GM20431 (cell line): Measurements from ENCODE around the gene SH2B2.
"Not testable (repeated sequence)": the region's sequence is repeated elsewhere in the genome, so short reads cannot be mapped to it uniquely, and the experiment has no call there.

ENCODE experiments used
- in situ Hi-C: fragments of 300-500 bp; cut with MseI, MboI; formaldehyde crosslinking; loops from one replicate; pipeline ENCODE4 v1.15.0; 2020; ENCODE audit warnings: low sequenced_read_pairs; ENCODE audit not compliant: unreplicated experiment

Gene SH2B2

DNA sequence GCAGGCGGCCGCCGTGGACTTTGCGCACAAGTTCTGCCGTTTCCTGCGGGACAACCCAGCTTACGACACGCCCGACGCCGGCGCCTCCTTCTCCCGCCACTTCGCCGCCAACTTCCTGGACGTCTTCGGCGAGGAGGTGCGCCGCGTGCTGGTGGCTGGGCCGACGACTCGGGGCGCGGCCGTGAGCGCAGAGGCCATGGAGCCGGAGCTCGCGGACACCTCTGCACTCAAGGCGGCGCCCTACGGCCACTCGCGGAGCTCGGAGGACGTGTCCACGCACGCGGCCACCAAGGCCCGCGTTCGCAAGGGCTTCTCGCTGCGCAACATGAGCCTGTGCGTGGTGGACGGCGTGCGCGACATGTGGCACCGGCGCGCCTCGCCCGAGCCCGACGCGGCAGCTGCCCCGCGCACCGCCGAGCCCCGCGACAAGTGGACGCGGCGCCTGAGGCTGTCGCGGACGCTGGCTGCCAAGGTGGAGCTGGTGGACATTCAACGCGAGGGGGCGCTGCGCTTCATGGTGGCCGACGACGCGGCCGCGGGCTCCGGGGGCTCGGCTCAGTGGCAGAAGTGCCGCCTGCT is 14.1 kb downstream of the SH2B2 start:
- in situ Hi-C loops = no loop called here

DNA sequence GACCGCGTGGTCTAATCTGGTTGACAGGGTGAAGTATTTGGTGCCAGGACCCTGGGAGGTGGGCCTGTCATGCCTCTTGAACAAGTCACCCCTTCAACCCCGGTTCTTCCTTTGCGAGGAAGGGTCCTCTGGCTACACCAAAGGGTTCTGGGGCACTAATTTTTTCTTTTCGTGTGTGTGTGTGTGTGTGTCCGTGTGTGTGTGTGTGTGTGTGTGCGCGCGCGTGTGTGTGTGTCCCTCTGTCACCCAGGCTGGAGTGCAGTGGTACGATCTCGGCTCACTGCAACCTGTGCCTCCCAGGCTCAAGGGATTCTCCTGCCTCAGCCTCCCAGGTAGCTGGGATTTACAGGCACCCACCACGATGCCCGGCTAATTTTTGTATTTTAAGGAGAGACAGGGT is 14.7 kb downstream of the SH2B2 start:
- in situ Hi-C loops = not testable (repeated sequence)

DNA sequence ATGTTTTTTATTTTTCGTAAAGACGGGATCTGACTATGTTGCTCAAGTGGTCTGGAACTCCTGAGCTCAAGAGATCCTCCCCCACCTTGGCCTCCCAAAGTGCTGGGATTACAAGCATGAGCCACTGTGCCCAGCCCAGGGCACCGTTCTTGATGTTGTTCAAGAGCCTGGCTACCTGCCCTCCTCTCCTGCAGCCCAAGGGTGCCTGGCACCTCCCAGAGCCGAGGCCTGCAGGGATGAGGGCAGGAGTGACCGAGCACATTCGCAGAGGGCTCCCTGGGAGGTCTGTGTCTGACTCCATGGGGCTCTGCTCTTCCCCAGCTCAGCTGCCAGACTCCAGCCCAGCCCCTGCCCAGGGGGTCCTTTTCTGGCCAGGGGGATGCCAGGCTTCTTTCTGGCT is 15.4 kb downstream of the SH2B2 start:
- in situ Hi-C loops = no loop called here

DNA sequence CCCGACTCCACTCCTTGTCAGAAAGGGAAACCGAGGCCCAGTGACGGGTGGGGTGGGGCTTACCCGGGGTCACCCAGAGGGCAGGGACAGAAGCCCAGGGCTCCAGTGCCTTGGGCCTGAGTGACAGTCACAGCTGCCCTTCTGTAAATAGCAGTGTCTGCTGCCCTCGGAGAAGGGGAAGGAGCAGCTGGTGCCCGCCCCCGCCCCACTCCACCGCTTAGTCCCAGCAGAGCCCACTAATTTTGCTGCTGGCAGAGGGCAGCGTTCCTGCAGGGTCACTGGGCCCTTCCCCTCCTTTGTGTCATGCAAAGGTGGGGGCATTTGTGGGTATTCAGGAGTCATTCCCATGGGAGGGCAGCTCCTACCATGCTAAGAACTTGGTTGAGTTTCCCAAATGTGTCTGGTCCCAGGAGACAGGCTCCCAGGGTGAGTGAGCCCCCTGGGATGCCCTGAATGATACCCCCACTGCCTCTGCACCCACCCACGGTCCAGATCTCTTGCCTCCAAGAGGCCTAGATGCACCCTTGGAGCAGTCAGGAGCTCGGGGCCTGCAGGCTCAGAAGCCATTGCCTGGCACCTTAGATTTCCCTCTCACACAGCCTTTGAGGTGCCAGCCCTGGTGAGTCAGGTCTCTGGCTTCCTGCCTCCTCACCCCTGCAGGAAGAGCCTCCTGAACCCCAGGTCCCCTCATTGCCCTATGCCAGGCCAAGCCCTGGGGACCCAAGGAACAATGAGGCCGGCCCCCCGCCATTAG is 17.2 kb downstream of the SH2B2 start:
- in situ Hi-C loops = no loop called here

DNA sequence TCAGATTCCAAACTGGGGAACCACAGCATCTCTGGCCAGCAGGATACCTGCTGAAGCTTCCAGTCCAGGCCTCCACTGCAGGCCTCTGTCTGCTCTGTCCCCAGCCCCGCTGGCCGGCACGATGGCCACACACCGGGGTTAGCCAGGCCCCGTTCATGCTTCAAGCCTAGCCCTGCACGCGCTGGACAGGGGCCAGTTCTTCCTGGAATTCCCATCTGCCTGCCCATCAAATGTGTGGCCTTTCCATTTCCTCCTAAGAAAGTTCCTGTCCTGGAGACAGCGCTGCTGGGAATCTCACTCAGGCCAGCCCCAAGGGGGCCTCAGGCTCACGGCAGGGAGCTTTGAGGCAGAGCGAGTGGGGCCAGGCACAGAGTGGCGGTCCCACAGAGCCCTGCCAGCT is 18.0 kb downstream of the SH2B2 start:
- in situ Hi-C loops = no loop called here

DNA sequence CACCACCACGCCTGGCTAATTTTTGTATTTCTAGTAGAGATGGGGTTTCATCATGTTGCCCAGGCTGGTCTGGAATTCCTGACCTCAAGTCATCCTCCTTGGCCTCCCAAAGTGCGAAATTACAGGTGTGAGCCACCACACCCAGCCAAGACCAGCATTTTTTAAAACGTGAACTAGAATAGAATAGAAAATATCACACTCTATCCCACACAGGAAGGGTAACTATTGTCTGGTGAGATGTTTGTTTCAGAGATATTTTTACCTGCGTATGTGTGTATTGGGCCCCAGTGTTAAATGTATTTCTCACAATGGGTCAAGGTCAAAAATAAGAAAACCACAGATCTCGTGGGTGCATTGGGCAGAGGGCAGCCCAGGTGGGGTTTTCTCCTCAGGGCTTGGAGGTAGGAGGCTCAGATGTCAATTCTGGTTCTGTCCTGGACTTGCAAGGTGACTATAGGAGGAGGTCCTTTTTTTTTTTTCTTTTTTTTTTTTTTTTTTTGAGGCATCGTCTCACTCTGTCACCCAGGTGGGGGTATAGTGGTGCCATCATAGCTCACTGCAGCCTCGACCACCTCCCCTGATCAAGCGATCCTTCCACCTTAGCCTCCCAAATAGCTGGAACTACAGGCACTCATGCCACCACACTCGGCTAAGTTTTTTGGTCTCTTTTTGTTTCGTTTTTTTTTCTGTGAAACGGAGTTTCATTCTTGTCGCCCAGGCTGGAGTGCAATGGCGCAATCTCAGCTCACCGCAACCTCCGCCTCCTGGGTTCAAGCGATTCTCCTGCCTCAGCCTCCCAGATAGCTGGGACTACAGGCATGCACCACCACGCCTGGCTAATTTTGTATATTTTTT is 19.0 kb downstream of the SH2B2 start:
- in situ Hi-C loops = no loop called here

DNA sequence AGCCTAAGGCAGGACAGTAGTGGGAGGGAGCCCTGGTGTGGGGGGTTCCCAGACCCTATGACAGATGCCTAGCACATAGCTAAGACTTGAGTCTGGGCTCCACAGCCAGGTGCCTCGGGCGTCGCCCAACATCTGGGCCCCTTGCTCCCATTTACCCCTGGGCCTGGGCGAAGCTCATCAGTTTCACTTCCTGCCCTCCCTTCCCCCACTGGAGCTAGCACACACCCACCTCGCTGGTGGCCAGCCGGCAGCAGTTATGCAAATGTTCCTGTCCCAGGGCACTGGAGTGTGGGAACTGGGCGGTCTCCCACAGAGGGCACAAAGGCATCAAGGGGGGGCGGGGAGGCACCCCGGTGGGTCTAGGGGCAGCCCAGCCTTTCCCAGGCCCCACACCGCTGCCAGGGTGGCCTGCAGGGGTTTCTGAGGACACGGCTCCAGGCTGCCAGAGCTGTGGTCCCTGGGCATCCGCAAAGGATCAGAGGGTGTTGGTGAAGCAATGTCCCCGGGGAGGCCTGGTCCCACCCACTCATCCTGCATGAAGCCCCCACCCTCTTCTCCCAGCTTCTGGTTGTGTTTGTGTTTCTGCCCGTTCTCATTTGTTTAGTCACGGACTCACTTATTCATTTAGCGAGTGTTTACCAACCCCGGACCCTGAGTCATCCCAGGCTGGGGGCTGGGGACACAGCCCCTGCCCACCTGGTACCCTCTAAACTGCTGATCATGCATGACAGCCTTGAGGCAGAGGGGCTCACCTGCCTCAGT is 20.4 kb downstream of the SH2B2 start:
- in situ Hi-C loops = no loop called here

DNA sequence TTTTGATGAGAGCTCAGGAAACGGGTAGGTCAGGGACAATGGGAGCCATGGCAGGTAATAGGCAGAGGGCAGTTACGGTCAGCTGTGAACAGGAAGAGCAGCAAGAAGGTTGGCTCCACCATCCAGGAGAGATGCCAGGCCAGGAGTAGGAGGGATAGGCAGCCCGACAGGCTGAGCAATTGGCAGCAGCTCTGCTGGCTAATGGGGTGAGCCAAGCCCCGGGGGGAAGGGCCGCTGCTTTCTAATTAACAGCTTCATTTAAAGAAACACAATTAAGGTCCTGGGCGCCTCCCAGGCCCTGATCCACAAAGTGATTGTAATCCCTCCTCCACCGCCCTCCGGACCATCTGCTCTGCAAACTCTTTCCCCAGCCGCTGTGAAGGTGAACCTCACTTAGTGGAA is 23.7 kb downstream of the SH2B2 start:
- in situ Hi-C loops = no loop called here

DNA sequence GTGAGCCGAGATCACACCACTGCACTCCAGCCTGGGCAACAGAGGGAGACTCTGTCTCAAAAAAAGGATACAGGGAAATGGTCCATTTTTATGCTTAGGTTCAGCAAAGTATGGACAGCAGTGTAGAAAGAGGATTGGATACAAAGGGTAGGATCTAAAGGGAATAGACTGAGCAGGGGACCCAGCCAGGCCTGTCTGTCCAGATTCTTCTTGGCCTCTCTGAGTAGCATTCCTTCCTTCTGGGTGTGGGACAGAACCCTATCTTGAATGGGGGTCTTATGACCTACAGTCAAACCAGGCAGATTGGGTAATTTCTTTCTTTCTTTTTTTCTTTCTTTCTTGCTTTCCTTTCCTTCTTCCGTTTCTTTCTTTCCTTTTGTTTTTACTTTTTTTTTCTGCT is 25.6 kb downstream of the SH2B2 start:
- in situ Hi-C loops = no loop called here

DNA sequence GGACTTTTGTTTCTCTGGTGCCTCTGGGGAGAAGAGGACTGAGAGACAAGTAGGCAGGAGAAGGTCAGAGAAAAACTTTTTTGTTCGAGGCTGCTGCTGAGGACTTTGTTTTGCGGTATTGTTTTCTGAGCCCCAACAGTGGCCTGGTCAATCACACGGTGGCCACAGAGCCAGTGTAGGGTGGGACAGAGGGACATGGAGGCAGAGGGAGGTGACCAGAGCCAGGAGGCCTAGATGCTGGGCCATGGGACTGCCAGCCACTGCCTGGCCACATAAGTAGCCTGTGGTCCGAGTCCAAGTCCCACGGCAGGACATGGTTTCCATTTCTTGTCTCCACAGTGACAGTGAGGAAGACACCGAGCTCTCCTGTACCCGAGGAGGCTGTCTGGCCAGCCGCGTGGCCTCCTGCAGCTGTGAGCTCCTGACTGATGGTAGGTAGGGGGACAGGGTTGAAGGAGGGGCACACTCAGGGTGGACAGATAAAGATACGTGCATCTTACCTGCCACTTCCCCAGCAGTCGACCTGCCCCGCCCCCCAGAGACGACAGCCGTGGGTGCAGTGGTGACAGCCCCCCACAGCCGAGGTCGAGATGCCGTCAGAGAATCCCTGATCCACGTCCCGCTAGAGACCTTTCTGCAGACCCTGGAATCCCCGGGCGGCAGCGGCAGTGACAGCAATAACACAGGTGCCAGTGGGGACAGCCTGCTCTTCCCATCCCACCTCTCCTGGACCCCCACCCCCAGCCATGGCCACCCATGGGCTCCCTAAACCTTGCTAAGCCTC is 27.5 kb downstream of the SH2B2 start:
- in situ Hi-C loops = no loop called here

DNA sequence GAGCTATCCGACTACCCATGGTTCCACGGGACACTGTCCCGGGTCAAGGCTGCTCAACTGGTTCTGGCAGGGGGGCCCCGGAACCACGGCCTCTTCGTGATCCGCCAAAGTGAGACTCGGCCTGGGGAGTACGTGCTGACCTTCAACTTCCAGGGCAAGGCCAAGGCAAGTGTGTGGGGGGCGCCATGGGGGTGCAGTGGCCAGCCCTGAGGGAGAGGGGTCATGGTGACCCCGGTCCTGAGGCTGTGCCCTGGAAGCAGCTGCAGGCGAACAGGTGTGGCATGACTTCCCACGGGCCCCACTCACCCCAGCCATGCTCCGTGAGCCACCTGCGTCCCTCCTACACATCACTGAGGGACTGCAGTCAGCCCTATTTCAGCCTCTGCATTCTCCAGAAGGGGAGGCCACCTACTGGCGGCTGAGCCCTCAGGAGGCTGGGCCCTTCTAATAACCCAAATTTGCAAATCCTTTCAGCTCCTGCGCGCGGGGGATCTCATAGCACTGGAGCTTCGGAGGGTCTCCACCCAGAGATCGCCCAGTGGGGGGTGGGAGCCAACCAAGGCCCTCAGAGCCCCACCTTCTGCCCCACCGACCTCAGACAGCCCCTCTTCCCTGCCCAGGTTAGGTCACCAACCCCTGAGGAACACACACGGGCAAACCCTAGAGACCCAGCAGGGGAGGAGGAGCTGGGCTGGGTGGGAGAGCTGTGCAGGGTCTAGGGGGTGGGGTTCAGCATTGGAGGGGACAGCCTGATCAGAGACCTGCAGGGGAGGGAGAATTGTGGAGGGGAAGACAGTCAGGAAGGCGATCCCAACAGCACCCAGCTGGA is 30.8 kb downstream of the SH2B2 start:
- in situ Hi-C loops = no loop called here

DNA sequence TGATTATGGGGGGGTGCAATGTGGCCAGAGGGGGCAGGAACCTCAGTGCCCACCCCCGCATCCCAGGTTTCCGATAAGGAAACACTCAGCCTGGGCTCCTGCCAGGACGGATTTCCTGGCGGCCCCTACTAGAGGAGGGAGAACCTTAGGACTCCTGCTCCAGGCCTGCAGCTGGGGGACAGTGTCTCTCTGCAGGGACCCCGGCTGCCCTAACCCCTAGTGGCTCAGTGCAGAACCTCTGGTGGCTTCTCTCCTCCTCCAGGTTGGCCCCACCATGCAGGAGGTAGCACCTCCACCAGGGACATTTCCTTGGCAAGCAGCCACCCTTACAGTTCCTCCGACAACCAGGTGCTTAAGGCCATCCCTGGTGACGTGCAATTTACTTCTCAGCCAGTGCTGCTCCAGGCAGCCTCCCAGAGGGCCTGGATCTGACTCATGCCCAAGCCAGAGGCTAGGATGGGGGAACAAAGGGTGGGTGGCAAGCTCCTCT is 31.9 kb downstream of the SH2B2 start:
- in situ Hi-C loops = no loop called here

DNA sequence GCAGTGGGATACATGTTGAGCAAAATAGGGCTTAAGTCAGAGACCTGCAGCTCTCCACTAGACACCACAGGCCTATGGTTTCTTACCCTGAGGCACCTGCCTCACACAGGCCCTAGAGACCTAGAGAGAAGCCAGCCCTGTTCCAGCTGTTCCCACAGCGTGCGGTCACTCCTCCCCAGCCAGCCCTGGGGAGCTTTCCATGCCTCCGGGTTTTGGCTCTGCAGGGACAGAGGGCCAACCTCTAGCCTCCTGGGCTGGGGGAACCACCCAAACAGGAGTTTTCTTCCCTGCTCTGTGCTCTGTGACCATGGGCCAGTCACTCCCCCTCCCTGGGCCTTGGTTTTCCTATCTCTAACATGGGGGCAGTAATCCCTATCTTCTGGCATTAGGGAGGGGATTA is 33.0 kb downstream of the SH2B2 start:
- in situ Hi-C loops = no loop called here

DNA sequence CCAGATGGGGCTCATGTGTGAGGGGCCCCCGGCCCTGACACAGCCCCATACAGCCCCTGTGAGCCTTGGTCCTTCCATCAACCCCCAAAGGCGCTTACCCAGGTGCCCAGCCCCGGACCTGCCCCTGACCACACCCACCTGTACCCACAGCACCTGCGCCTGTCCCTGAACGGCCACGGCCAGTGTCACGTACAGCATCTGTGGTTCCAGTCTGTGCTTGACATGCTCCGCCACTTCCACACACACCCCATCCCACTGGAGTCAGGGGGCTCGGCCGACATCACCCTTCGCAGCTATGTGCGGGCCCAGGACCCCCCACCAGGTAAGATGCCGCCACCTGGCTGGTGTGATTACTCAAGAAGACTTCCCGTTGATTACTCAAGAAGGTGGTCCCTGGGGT is 33.5 kb downstream of the SH2B2 start:
- in situ Hi-C loops = no loop called here

DNA sequence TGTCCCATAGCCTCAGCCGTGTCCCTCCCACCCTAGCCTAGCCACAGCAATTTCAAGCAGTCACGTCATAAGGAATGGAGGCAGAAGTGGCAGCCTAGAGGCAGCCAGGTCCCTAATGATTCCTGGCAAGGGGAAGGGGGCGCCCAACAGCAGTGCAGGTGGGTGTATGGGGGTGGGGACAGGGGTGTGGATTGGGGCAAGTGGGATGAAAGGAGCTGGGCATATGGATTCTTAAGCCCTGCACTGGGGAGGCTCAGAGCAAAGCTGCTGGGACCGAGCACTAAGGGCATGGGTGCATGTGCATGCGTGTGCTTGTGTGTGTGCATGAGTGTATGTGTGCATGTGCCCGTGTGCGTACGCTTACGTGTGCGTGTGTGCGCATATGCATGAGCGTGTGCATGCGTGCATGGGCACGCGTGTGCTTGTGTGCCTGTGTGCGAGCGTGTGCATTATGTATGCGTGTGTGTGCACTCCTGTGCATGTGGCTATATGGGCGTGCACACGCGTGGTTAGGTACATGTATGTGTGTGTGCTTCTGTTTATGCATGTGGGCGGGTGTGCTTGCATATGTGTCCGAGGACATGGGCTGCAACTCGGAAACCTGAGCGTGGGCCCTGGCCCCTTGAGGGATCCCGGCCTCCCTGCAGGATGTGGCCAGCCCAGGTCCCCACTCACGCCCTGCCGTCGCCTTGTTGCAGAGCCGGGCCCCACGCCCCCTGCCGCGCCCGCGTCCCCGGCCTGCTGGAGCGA is 34.1 kb downstream of the SH2B2 start:
- in situ Hi-C loops = no loop called here

DNA sequence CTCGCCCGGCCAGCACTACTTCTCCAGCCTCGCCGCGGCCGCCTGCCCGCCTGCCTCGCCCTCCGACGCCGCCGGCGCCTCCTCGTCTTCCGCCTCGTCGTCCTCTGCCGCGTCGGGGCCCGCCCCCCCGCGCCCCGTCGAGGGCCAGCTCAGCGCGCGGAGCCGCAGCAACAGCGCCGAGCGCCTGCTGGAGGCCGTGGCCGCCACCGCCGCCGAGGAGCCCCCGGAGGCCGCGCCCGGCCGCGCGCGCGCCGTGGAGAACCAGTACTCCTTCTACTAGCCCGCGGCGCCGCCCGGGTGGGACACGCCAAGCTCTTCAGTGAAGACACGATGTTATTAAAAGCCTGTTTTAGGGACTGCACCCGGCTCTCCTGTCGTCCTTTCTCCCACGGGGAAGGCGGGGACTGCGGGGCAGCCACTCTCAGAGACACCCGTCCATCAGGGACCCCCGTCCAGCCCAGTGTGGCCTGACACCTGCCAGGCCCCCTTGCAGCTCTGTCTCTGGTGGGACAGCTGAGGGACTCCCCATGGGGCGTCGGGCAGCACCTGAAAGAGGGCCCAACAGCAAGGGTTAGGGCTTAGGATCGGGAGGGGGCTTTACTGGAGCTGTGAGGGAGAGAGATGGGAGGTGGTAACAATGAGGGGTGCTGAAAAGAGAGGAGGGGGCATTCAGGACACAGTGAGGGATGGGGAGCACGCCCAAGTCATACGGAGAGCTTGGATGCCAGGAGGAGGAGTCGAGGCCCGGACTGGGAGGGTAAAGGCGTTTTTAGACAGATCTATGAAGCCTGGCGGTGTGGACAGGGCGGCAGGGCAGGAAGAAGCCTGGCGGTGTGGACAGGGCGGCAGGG is 34.9 kb downstream of the SH2B2 start:
- in situ Hi-C loops = no loop called here

DNA sequence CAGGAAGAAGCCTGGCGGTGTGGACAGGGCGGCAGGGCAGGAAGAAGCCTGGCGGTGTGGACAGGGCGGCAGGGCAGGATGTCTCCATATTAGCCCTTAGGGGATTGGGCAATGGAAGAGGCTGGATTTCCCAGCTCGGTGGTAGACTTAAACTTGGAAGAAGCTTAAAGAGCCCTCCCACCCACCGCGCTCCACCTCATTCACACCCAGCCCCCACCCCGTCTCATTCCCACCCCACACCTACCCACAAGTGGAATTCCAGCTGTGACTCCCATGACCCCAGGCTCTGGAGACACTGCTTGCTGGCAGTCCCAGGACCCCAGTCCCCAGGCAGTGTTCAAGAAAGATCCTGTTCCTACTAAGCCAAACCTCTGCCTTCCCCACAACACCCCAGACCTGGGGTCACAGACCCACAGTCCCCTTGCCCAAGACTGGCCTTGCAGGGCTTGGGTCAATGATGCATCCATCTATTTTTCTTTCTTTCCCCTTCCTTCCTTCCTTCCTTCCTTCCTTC is 35.6 kb downstream of the SH2B2 start:
- in situ Hi-C loops = no loop called here
